DLD1 (cell line): ENCODE results near the gene MCCD1.
"Not testable (repeated sequence)": the region's sequence is repeated elsewhere in the genome, so short reads cannot be mapped to it uniquely, and the experiment has no call there.

Experiments used
- in situ Hi-C: cut with HindIII; loops from 2 replicates; pipeline ENCODE4 v1.10.0; 2017; ENCODE audit warnings: low sequenced_read_pairs

The MCCD1 gene

GRCh38 chr6:31541658-31542521 lies 13.1 kb downstream of the MCCD1 start, which contains the start of gene DDX39B:
TSS of gene DDX39B (minus strand) at chr6:31542003. CDS start at chr6:31540532, 1,471 bp downstream.
- in situ Hi-C loops, result no loop called here

- in situ Hi-C loops, result no loop called here
These were observed 14.9 kb downstream of the MCCD1 start for GRCh38 chr6:31543639-31544038.

GRCh38 chr6:31544676-31545075 lies 15.9 kb downstream of the MCCD1 start:
- in situ Hi-C loops, result no loop called here

- in situ Hi-C loops, result no loop called here
These were observed 16.5 kb downstream of the MCCD1 start for GRCh38 chr6:31545291-31545690.

- in situ Hi-C loops, result no loop called here
These were observed 17.7 kb downstream of the MCCD1 start, which contains the start of gene ATP6V1G2 for GRCh38 chr6:31546339-31546957. TSS of gene ATP6V1G2 (minus strand) at chr6:31546608. CDS start at chr6:31546559, 49 bp downstream.

GRCh38 chr6:31546958-31547726 lies 18.4 kb downstream of the MCCD1 start, which contains the start of gene NFKBIL1:
TSS of gene NFKBIL1 (plus strand) at chr6:31547608. CDS start at chr6:31547695, 87 bp downstream.
- in situ Hi-C loops, result no loop called here

- in situ Hi-C loops, result no loop called here
These were observed 19.2 kb downstream of the MCCD1 start for GRCh38 chr6:31547727-31548543.

GRCh38 chr6:31548544-31548873 lies 19.7 kb downstream of the MCCD1 start:
- in situ Hi-C loops, result no loop called here

GRCh38 chr6:31551371-31551770 lies 22.6 kb downstream of the MCCD1 start:
- in situ Hi-C loops, result not testable (repeated sequence)

- in situ Hi-C loops, result no loop called here
These were observed 27.5 kb downstream of the MCCD1 start for GRCh38 chr6:31556307-31556706.

GRCh38 chr6:31557443-31558317 lies 28.9 kb downstream of the MCCD1 start:
- in situ Hi-C loops, result no loop called here

- in situ Hi-C loops, result no loop called here
These were observed 29.5 kb downstream of the MCCD1 start for GRCh38 chr6:31558318-31558625.

- in situ Hi-C loops, result no loop called here
These were observed 30.1 kb downstream of the MCCD1 start for GRCh38 chr6:31558631-31559500.

- in situ Hi-C loops, result no loop called here
These were observed 30.8 kb downstream of the MCCD1 start for GRCh38 chr6:31559606-31559957.

GRCh38 chr6:31559958-31560696 lies 31.4 kb downstream of the MCCD1 start:
- in situ Hi-C loops, result no loop called here

- in situ Hi-C loops, result no loop called here
These were observed 31.9 kb downstream of the MCCD1 start for GRCh38 chr6:31560697-31561058.

- in situ Hi-C loops, result no loop called here
These were observed 39.0 kb downstream of the MCCD1 start for GRCh38 chr6:31567531-31568370.
